ENCODE measurements around the gene PDZRN3.

PDZRN3 gene

DNA sequence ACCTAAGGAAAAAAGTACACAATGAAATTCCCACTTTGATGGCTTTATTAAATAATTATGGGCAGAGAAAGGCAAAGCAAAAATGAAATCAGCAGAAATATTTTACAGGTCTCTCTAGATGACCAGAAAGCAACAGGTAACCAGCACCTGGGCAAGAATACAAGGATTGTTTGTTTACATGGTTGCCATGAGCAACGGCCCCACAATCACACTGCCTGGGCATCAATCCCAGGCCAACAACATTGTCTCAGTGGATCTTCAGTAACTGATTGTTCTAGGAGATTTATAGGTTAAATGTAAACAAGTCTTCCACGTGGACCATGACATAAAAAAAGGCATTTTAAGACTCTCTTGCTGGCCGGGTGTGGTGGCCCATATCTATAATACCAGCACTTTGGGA lies 82.6 kb downstream of the PDZRN3 start:
- POLR2A ChIA-PET, result no interaction called here
- TF ChIP-seq, protein P1, sequence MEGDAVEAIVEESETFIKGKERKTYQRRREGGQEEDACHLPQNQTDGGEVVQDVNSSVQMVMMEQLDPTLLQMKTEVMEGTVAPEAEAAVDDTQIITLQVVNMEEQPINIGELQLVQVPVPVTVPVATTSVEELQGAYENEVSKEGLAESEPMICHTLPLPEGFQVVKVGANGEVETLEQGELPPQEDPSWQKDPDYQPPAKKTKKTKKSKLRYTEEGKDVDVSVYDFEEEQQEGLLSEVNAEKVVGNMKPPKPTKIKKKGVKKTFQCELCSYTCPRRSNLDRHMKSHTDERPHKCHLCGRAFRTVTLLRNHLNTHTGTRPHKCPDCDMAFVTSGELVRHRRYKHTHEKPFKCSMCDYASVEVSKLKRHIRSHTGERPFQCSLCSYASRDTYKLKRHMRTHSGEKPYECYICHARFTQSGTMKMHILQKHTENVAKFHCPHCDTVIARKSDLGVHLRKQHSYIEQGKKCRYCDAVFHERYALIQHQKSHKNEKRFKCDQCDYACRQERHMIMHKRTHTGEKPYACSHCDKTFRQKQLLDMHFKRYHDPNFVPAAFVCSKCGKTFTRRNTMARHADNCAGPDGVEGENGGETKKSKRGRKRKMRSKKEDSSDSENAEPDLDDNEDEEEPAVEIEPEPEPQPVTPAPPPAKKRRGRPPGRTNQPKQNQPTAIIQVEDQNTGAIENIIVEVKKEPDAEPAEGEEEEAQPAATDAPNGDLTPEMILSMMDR (IDR thresholded peaks at IDR 0.05; ENCODE audit: insufficient read depth, low read length, missing control alignments), result no peak
- no peak overlapping the region for H3K4me3 ChIP-seq (ENCODE audit: low read depth, low read length)
- CTCF ChIA-PET, result interaction anchor here (1.5 kb wide), 1 partner anchor 34 kb away, joined by 4 read pairs; no protein-coding TSS in a partner anchor
- DNase-seq (ENCODE audit: low read depth, low spot score), result no peak

DNA sequence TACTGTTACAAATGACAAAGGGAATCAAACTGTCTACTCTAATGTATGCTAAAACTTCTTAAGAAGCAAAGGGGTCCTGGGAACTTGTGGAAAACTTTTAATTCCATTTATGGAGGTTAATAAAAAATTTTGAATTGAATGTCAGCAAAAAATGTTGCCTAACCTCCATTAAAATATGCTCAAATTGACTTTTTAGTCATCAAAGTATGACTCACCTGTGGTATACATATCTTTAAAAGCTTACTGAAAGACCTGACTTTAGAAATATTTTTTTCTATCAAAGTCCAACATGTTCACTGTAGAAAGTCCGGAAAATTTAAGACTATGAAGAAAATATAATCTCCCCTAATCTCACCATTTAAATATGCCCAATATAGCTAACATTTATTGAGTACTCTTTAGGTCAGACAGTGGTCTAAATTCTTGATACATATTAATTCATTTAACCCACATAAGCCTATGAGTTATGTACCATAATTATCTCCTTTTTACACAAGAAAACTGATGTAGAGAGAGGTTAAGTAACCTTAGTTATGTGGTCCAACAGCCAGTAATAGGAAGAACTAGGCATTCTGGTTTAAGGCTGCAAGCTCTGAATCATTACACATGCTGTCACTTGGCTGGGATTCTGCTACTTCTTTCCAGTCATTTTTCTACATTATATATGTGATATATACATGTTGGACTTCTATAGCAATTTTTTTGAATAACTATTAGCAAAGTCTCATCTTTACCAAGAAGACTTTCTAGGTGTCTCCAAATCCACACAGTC lies 83.6 kb downstream of the PDZRN3 start:
- H3K4me3 ChIP-seq (ENCODE audit: low read depth, low read length), result no peak overlapping the region
- DNase-seq (ENCODE audit: low read depth, low spot score), result no peak
- POLR2A ChIA-PET, result no interaction called here
- TF ChIP-seq, protein P1 (IDR thresholded peaks at IDR 0.05; ENCODE audit: insufficient read depth, low read length, missing control alignments), result no peak
- CTCF ChIA-PET, result interaction anchor here (0.7 to 1.5 kb wide), 2 partner anchors 33 to 39 kb away, joined by 3 to 4 read pairs; no protein-coding TSS in a partner anchor

DNA sequence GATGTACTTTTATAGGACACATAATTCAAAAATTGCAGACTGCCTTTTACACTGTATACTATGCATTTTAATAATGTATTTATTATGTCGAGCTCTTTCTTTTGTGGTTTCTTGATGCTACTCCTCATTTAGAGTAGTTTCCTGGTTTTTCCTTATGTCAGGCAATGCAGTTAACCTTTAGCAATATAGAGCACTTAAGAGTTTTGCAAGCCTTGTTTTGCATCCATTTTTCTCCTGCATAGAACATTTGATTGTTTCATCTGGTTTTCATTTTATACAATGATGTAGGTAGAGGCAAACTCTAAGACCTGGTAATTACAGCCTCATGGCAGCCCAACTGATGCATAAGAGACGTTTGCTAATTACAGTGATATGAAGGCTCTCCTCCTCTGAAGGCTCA lies 86.3 kb downstream of the PDZRN3 start:
- TF ChIP-seq, protein P1 (IDR thresholded peaks at IDR 0.05; ENCODE audit: insufficient read depth, low read length, missing control alignments), result no peak
- CTCF ChIA-PET, result no interaction called here
- no peak overlapping the region for H3K4me3 ChIP-seq (ENCODE audit: low read depth, low read length)
- POLR2A ChIA-PET, result no interaction called here
- DNase-seq (ENCODE audit: low read depth, low spot score), result no peak

DNA sequence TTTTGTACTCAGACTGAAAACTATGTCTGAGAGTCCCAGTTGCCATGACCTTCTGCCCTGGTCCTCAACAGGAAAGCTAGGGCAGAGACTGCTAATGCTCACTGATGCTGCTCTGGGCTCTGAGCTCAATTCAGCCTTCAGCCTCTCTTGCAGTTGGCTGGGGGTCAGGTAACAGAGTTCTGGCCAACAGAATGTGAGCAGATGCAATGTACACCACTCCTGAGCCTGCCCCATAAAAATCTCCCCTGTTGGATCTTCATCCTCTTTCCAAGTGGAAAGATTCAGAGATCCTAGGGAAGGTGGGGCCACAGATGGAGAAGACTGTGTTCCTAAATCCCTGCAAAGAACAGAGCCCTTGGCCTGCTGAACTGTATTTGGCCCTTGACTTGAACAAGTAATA lies 87.8 kb downstream of the PDZRN3 start:
- ChIA-PET CTCF (interaction anchor here (0.7 to 1.2 kb wide), 3 partner anchors 9 to 1807 kb away, joined by 3 to 5 read pairs (median 3); no protein-coding TSS in a partner anchor), POLR2A (no interaction called here)
- TF ChIP-seq, protein P1 (IDR thresholded peaks at IDR 0.05; ENCODE audit: insufficient read depth, low read length, missing control alignments), result no peak
- H3K4me3 ChIP-seq (ENCODE audit: low read depth, low read length), result no peak overlapping the region
- no peak for DNase-seq (ENCODE audit: low read depth, low spot score)

DNA sequence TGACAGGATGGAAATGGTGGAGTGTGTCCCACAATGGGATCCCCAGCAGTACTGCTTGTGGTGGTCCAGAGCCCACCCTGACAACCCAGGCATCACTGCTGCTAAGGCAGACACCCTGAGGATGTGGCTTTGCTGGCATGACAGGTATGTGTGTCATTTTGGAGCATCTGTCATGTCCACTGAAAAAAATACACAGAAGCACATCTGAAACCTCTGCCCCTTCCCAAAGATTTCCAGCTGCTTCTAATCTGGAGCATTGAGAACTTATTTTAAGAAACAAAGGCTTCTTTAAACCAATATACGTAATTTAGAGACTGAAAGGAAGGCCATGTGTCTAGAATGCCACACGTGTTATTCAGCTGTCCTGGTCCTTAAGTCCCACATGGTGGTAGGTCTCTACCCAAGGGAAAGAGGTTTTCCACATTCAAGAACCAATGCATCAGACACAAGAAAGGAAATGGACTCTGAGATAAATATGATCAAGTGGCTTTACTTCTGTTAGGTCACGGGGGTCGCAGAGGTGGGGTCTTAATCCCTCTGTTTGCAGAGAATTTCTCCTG lies 88.3 kb downstream of the PDZRN3 start:
- no peak overlapping the region for H3K4me3 ChIP-seq (ENCODE audit: low read depth, low read length)
- ChIA-PET CTCF (interaction anchor here (0.7 to 1.2 kb wide), 3 partner anchors 10 to 1806 kb away, joined by 3 to 5 read pairs (median 3); no protein-coding TSS in a partner anchor), POLR2A (no interaction called here)
- TF ChIP-seq, protein P1 (IDR thresholded peaks at IDR 0.05; ENCODE audit: insufficient read depth, low read length, missing control alignments), result no peak
- no peak for DNase-seq (ENCODE audit: low read depth, low spot score)

DNA sequence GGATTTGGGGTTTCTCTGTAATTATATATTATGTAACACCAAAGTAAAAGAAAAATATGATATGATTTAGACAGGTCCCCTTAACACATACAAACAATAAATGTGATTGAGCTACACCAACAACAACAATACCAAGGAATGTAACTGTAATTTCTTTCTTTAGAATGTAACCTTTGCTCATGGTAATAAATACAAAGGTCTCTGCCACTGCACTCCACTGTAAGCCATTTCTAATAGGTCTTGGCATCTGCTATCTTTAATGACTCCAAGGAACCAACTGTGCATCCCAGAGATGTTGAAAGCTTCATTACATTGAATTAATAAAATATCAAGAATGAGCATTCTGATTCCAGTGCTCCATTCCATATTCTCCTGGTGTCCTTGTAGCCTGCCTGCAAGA lies 88.8 kb downstream of the PDZRN3 start:
- ChIA-PET CTCF (interaction anchor here (1.1 kb wide), 1 partner anchor 11 kb away, joined by 4 read pairs; no protein-coding TSS in a partner anchor), POLR2A (no interaction called here)
- TF ChIP-seq, protein P1 (IDR thresholded peaks at IDR 0.05; ENCODE audit: insufficient read depth, low read length, missing control alignments), result no peak
- H3K4me3 ChIP-seq (ENCODE audit: low read depth, low read length), result no peak overlapping the region
- no peak for DNase-seq (ENCODE audit: low read depth, low spot score)

Data from AG04449 (cell line).